GM10266 (cell line): ENCODE measurements around the gene CDC25A.

Source experiments
- DNase-seq: peaks from one replicate; pipeline ENCODE4 v3.0.0; 2012; ENCODE audit errors: extremely low spot score
- TF ChIP-seq, protein P1 (sequence below): IDR thresholded peaks from 2 replicates; pipeline ENCODE4 v1.5.1; 2012; ENCODE audit warnings: mild to moderate bottlenecking, low read depth; ENCODE audit not compliant: control insufficient read depth, insufficient read depth; ENCODE audit errors: missing control alignments

Gene CDC25A

DNA sequence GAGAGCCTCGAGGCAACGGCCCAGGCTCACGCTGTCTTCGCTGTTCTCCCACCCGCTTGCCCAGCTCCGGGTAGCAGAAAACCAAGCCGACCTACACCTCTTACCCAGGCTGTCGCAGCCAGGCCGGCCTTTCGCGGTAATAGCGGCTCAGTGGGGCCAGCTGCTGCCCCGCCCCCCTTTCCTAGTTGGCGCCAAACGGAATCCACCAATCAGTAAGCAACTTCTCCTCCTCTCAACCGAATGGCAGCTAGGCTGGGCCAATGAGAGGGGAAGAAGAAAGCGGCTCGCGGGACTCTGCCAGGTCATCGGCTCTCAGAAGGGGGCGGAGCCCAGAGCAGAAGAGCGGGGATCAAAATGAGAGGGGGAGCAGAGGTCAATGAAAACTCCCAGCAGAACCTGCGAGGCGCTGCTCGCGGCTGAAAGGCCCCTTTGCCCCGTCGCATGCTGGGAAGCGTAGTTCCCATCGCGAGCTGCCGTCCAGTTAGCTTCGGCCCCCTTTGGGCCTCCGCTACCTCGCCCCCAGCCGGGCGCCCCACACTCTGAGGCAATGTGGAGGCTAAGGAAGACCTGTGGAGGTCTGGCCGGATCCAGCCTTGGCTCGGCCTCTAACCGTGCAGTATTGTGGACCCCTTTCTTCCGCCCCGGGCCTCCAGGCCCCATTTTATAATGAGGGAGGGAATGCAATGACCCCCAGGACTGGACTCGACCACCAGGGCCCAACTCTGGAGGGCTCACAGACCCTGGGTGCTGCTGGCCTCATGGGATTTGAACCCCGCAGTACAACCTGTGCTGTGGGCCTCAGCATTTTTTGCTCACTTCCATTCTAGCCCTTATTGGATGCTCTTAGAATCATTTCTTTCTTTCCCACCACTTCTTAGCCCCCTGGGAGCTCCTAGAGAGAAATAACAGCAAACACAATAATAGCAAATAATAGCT, at the start of gene CDC25A:
CDC25A (minus strand) TSS at position 152 of the 936 bp plus-strand sequence. CDS start 470 bp downstream, outside the sequence.
- TF ChIP-seq, protein P1, sequence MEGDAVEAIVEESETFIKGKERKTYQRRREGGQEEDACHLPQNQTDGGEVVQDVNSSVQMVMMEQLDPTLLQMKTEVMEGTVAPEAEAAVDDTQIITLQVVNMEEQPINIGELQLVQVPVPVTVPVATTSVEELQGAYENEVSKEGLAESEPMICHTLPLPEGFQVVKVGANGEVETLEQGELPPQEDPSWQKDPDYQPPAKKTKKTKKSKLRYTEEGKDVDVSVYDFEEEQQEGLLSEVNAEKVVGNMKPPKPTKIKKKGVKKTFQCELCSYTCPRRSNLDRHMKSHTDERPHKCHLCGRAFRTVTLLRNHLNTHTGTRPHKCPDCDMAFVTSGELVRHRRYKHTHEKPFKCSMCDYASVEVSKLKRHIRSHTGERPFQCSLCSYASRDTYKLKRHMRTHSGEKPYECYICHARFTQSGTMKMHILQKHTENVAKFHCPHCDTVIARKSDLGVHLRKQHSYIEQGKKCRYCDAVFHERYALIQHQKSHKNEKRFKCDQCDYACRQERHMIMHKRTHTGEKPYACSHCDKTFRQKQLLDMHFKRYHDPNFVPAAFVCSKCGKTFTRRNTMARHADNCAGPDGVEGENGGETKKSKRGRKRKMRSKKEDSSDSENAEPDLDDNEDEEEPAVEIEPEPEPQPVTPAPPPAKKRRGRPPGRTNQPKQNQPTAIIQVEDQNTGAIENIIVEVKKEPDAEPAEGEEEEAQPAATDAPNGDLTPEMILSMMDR: no peak
- DNase-seq: peak; percentile 99

DNA sequence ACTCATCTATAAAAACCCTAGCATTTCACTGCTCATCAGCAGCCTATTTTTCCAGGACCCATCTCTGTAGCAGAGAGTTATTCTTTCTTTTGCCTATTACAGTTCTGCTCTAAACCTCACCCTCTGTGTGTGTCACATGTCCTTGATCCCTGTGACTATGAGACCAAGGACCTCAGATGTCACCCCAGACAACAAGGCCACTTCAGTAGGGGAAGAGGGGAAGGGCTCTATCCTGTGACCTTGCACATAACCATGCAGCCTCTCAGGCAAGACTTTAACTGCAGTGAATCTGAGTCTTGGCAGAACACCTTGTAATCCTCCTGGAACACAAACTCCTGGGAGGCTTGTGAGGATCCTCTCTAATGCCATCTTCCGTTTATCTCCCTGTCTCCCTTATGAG, 48.3 kb upstream of the CDC25A start:
- TF ChIP-seq, protein P1: no peak
- no peak for DNase-seq

DNA sequence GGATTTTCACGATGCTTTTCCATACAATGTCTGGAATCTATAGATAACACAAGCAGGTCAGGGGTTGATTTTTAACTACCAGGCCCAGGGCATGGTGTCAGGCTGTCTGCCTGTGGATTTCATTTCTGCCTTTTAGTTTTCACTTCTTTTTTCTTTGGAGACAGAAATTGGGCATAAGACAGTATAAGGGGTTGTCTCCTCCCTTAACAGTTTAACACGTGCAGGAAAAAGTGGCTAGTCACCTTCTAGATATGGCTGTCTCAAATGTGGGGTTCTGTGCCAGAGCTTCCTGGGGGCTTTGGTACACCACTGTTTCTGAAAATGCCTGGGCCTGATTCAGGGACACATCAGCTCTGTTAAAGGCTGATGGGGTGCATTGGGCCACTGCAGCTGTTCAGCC, 45.3 kb upstream of the CDC25A start:
- DNase-seq: no peak
- TF ChIP-seq, protein P1: no peak

DNA sequence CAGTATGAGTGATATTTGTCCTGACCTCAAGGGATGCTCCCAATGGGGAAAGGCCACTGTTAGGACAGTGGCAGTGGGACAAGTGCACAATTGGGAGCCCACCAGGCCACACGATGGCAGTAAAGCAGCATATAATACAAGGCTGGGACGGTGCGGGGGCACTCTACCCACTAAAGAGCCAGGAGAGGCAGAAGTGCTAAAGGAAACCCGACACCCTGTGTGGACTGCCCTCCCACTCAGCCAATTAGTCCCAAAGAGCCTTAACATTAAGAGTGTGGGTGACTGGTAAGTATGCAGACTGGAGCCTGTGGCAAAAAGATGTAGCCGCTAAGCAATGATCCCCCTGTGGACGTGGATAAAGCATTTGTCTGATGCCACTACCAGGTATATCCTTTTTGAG, 44.5 kb upstream of the CDC25A start:
- DNase-seq: peak; percentile 72
- TF ChIP-seq, protein P1: peak; percentile 80

GRCh38 chr3:48232232-48232631, 44.0 kb upstream of the CDC25A start:
- TF ChIP-seq, protein P1: no peak
- peak; percentile 5 for DNase-seq

DNA sequence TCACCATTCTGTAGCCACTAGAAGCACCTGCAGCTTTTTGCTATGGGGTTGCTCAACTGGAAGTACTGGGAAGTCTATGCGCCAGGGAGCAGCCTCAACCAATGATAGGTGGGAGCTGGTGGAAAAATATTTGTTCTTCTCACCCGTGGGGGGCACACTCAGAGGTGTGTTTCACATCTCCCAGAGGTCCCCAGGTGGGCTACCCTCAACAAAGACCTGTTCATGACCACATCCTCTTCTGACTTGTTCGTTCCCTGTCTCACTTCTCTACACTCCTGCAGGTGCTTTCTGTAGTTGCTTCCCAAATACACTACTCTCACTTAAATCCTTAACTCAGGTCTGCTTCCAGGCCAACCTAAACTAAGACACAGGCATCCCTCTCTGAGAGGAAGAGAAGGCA, 38.7 kb upstream of the CDC25A start:
- no peak for DNase-seq
- TF ChIP-seq, protein P1: no peak

DNA sequence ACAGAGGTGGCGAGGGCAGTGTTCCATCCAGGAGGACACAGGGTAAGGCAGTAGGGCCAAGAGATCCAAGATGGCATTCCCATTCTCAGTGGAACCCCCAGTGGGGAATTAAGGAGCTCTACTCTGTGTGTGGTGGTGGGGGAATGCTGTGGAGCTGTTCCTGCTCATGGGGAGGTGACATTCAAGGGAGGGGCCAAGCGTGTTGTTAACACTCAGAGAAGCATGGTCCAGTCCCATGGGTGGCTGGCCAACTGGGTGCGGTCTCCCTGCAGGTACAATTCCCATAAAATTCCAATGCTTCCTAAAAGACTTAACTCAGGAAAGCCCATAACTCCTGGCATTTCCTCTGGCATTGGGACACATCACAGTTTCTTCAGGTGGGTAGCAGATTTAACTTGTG, 37.4 kb upstream of the CDC25A start:
- TF ChIP-seq, protein P1: no peak
- no peak for DNase-seq
